Measurements from ENCODE around the gene B4GALNT1.

B4GALNT1 gene

GRCh38 chr12:57603324-57603723 lies 29.7 kb downstream of the B4GALNT1 start:
- no peak for TF ChIP-seq PATZ1 (CRISPR knock-in tag; IDR thresholded peaks at IDR 0.05; ENCODE audit: borderline replicate concordance)
- no peak for TF ChIP-seq PPARA (CRISPR knock-in tag; IDR thresholded peaks at IDR 0.05; ENCODE audit: borderline replicate concordance)
- TF ChIP-seq TCF4 (CRISPR knock-in tag; IDR thresholded peaks at IDR 0.05; ENCODE audit: borderline replicate concordance): no peak
- no peak for TF ChIP-seq CSRNP3 (CRISPR knock-in tag; IDR thresholded peaks at IDR 0.05)
- no peak for TF ChIP-seq ZFP3 (CRISPR knock-in tag; IDR thresholded peaks at IDR 0.05)
- no peak for TF ChIP-seq CREB5 (CRISPR knock-in tag; IDR thresholded peaks at IDR 0.05; ENCODE audit: low read depth)
- TF ChIP-seq RARB (CRISPR knock-in tag; IDR thresholded peaks at IDR 0.05): no peak
- TF ChIP-seq ISL1 (CRISPR knock-in tag; IDR thresholded peaks at IDR 0.05): no peak
- no peak for TF ChIP-seq POU6F1 (CRISPR knock-in tag; IDR thresholded peaks at IDR 0.05; ENCODE audit: borderline replicate concordance, low read depth)

GRCh38 chr12:57602544-57602943 lies 30.5 kb downstream of the B4GALNT1 start:
- no peak for ATAC-seq
- no peak for TF ChIP-seq ZFP30 (CRISPR knock-in tag; IDR thresholded peaks at IDR 0.05)

More at GRCh38 chr12:57603324-57603723, 29.7 kb downstream of the B4GALNT1 start:
- ATAC-seq: no peak

GRCh38 chr12:57600395-57600794 lies 32.6 kb downstream of the B4GALNT1 start:
- TF ChIP-seq ZFP30 (CRISPR knock-in tag; IDR thresholded peaks at IDR 0.05) (no peak), ZC3H10 (CRISPR knock-in tag; IDR thresholded peaks at IDR 0.05) (no peak), ISL1 (CRISPR knock-in tag; IDR thresholded peaks at IDR 0.05) (no peak), CSRNP3 (CRISPR knock-in tag; IDR thresholded peaks at IDR 0.05) (no peak), ESRRG (CRISPR knock-in tag; IDR thresholded peaks at IDR 0.05) (no peak), TCF4 (CRISPR knock-in tag; IDR thresholded peaks at IDR 0.05; ENCODE audit: borderline replicate concordance) (no peak), BACH2 (CRISPR knock-in tag; IDR thresholded peaks at IDR 0.05; ENCODE audit: borderline replicate concordance) (no peak), GLIS3 (CRISPR knock-in tag; IDR thresholded peaks at IDR 0.05) (no peak), SNAI2 (CRISPR knock-in tag; IDR thresholded peaks at IDR 0.05) (no peak), CSDC2 (CRISPR knock-in tag; IDR thresholded peaks at IDR 0.05) (no peak), OSR1 (CRISPR knock-in tag; IDR thresholded peaks at IDR 0.05) (no peak), ZNF70 (CRISPR knock-in tag; IDR thresholded peaks at IDR 0.05) (no peak), TOX (CRISPR knock-in tag; IDR thresholded peaks at IDR 0.05; ENCODE audit: borderline replicate concordance) (no peak), ZNF8 (CRISPR knock-in tag; IDR thresholded peaks at IDR 0.05) (no peak), ZFP3 (CRISPR knock-in tag; IDR thresholded peaks at IDR 0.05) (no peak), PPARA (CRISPR knock-in tag; IDR thresholded peaks at IDR 0.05; ENCODE audit: borderline replicate concordance) (no peak), RARB (CRISPR knock-in tag; IDR thresholded peaks at IDR 0.05) (no peak), CREB5 (CRISPR knock-in tag; IDR thresholded peaks at IDR 0.05; ENCODE audit: low read depth) (no peak)
- no peak for ATAC-seq
